ENCODE results near the gene YTHDC2. TPM values are rescaled to one million over a fixed set of nuclear protein-coding genes. Genes with fewer than 3 reads are reported as not detected.

YTHDC2 gene
- total and polyA plus RNA-seq, 10 of the 15 experiments (the other 5 are each of a cell fraction or from before 2014, with no cell fraction given), result 3.8 to 25.8 (median 16.4) TPM

GRCh38 chr5:113634957-113635356 is 121.5 kb downstream of the YTHDC2 start (continued):
- TF ChIP-seq ZNF687 (IDR thresholded peaks at IDR 0.05) (no peak), PKNOX1 (IDR thresholded peaks at IDR 0.05) (no peak), EED (IDR thresholded peaks at IDR 0.05; ENCODE audit: low read depth) (no peak), SMC3 (IDR thresholded peaks at IDR 0.05; ENCODE audit: borderline replicate concordance, low read length) (no peak), MYB (IDR thresholded peaks at IDR 0.05; ENCODE audit: borderline replicate concordance, low read depth, low read length) (no peak), ZNF207 (IDR thresholded peaks at IDR 0.05; ENCODE audit: borderline replicate concordance) (no peak), ZSCAN29 (IDR thresholded peaks at IDR 0.05) (no peak)

GRCh38 chr5:113641715-113642114 is 128.2 kb downstream of the YTHDC2 start:
- Histone ChIP-seq H3K4me3 (no peak overlapping the region), H3K36me3 (ENCODE audit: control insufficient read depth in 2 of 2, insufficient read depth in 2 of 2, low read length in 1 of 2) (no peaks in the 10 kb centered on the region), H3K27me3 (replicated peaks in 1 of 2; ENCODE audit: control insufficient read depth in 2 of 2, insufficient read depth in 2 of 2, low read length in 1 of 2) (no peaks in the 10 kb centered on the region; a peak in 1 of 4 replicates), H3K27ac (ENCODE audit: control insufficient read depth, insufficient read depth) (no peak overlapping the region), H2AFZ (ENCODE audit: control insufficient read depth, low read depth, low read length) (no peak overlapping the region), H3K4me1 (ENCODE audit: control insufficient read depth, insufficient read depth, low read length) (no peaks in the 10 kb centered on the region), H3K9me3 (replicated peaks; ENCODE audit: control insufficient read depth, insufficient read depth, low read length) (no peaks in the 10 kb centered on the region), H3K79me2 (ENCODE audit: control insufficient read depth, insufficient read depth, low read length) (no peaks in the 10 kb centered on the region), H3K4me2 (ENCODE audit: control insufficient read depth, insufficient read depth) (no peak overlapping the region), H3K9ac (ENCODE audit: control insufficient read depth, insufficient read depth, low read length) (no peak overlapping the region), H4K20me1 (ENCODE audit: control insufficient read depth, insufficient read depth) (no peaks in the 10 kb centered on the region)
- in situ Hi-C loops (cut with MboI) (no loop called here), intact Hi-C loops (cut with micrococcal nuclease; ENCODE audit: unreplicated experiment) (no loop called here)
- BruUV-seq (replicated peaks), result no TSS peak
- TF ChIP-seq SP1 (IDR thresholded peaks at IDR 0.05; ENCODE audit: low read depth, low read length) (no peak), SIX5 (IDR thresholded peaks at IDR 0.05; ENCODE audit: low read depth, low read length, severe bottlenecking) (no peak), CEBPZ (IDR thresholded peaks at IDR 0.05; ENCODE audit: low read depth, low read length) (no peak), MYB (IDR thresholded peaks at IDR 0.05; ENCODE audit: borderline replicate concordance, low read depth, low read length) (no peak), BMI1 (IDR thresholded peaks at IDR 0.05; ENCODE audit: borderline replicate concordance) (no peak), POLR2AphosphoS5 (IDR thresholded peaks at IDR 0.05; ENCODE audit: low read length) (no peak), TBL1XR1 (IDR thresholded peaks at IDR 0.05; ENCODE audit: low read depth, low read length) (no peak)
- SMC1A ChIA-PET (ENCODE audit: uncharacterized antibody, unreplicated experiment), result no interaction called here
- no peak for DNase-seq (ENCODE audit: low read depth, low spot score)
- CTCF ChIA-PET, result interaction anchor here (1.0 kb wide), 1 partner anchor 9 kb away, joined by 3 read pairs; no protein-coding TSS in a partner anchor
- no peak for FAIRE-seq
- ATAC-seq, result no peak
- RAD21 ChIA-PET (ENCODE audit: unreplicated experiment), result interaction anchor here (1.0 kb wide), 1 partner anchor 30 kb away, joined by 4 read pairs; no protein-coding TSS in a partner anchor
- POLR2A ChIA-PET, result no interaction called here
